Mesothelial cell of epicardium (in vitro differentiated cells): ENCODE measurements around the gene USP20. TPM values are rescaled to one million over a fixed set of nuclear protein-coding genes. Genes with fewer than 3 reads are reported as not detected.

Experiments used
- DNase-seq, 2 experiments: peaks; one replicate each; pipeline ENCODE4 v3.0.0; 2021; ENCODE audit warnings: low spot score in 2 of 2; ENCODE audit not compliant: unreplicated experiment in 2 of 2
- H3K27ac Mint-ChIP-seq: 2 replicates; pipeline ENCODE4 v1.8.0; 2021; ENCODE audit warnings: mixed read lengths
- H3K27me3 Mint-ChIP-seq: 2 replicates; pipeline ENCODE4 v1.8.0; 2021; ENCODE audit warnings: low read depth, mixed read lengths
- H3K36me3 Mint-ChIP-seq: 2 replicates; pipeline ENCODE4 v1.8.0; 2021; ENCODE audit warnings: mixed read lengths
- H3K4me1 Mint-ChIP-seq: 2 replicates; pipeline ENCODE4 v1.8.0; 2021; ENCODE audit warnings: mixed read lengths
- H3K4me3 Mint-ChIP-seq: 2 replicates; pipeline ENCODE4 v1.8.0; 2021; ENCODE audit warnings: mild to moderate bottlenecking, moderate library complexity, mixed read lengths
- H3K9me3 Mint-ChIP-seq: 2 replicates; pipeline ENCODE4 v1.8.0; 2021; ENCODE audit warnings: mixed read lengths
- CTCF ChIP-seq: fragments of 200-600 bp; sonication (generic); IDR thresholded peaks from one replicate; pipeline ENCODE4 v1.5.0; 2021; ENCODE audit warnings: antibody characterized with exemption; ENCODE audit not compliant: unreplicated experiment
- total RNA-seq: library from RNA; stranded (reverse); gene quantifications from 3 replicates; pipeline ENCODE4 v1.2.1, GENCODE V29; 2021

USP20 gene
- total RNA-seq, 1 donor from 2014 or later, result 47.7 TPM

GRCh38 chr9:129900263-129901027 lies 65.2 kb downstream of the USP20 start:
- Mint-ChIP-seq H3K9me3 (no peaks in the 10 kb centered on the region), H3K27me3 (no peaks in the 10 kb centered on the region), H3K4me3 (no peak overlapping the region), H3K27ac (no peak overlapping the region), H3K4me1 (no peaks in the 10 kb centered on the region), H3K36me3 (peaks cover 47% of the 10 kb centered on the region)
- TF ChIP-seq CTCF, result no peak
- no peak for DNase-seq

- TF ChIP-seq CTCF, result no peak
- no peak for DNase-seq
- Mint-ChIP-seq H3K9me3 (no peaks in the 10 kb centered on the region), H3K27me3 (no peaks in the 10 kb centered on the region), H3K36me3 (peaks cover 46% of the 10 kb centered on the region), H3K4me3 (no peak overlapping the region), H3K4me1 (no peaks in the 10 kb centered on the region), H3K27ac (no peak overlapping the region)
These were observed 66.9 kb downstream of the USP20 start for GRCh38 chr9:129901993-129902739.

- Mint-ChIP-seq H3K27me3 (no peaks in the 10 kb centered on the region), H3K4me1 (no peaks in the 10 kb centered on the region), H3K27ac (no peak overlapping the region), H3K9me3 (no peaks in the 10 kb centered on the region), H3K36me3 (peaks cover 46% of the 10 kb centered on the region), H3K4me3 (no peak overlapping the region)
- no peak for TF ChIP-seq CTCF
- no peak for DNase-seq
These were observed 67.5 kb downstream of the USP20 start for GRCh38 chr9:129902740-129903134.

- Mint-ChIP-seq H3K27ac (no peak overlapping the region), H3K36me3 (peaks cover 38% of the 10 kb centered on the region), H3K27me3 (no peaks in the 10 kb centered on the region), H3K4me1 (peaks cover 8% of the 10 kb centered on the region), H3K9me3 (no peaks in the 10 kb centered on the region), H3K4me3 (no peak overlapping the region)
- no peak for TF ChIP-seq CTCF
- no peak for DNase-seq
These were observed 69.5 kb downstream of the USP20 start for GRCh38 chr9:129904734-129905133.

GRCh38 chr9:129906298-129906697 lies 71.0 kb downstream of the USP20 start:
- H3K27me3 Mint-ChIP-seq, result no peaks in the 10 kb centered on the region
- H3K9me3 Mint-ChIP-seq, result no peaks in the 10 kb centered on the region
- no peak overlapping the region for H3K27ac Mint-ChIP-seq
- H3K4me1 Mint-ChIP-seq, result peaks cover 18% of the 10 kb centered on the region
- H3K4me3 Mint-ChIP-seq, result no peak overlapping the region
- no peak for DNase-seq
- H3K36me3 Mint-ChIP-seq, result peaks cover 32% of the 10 kb centered on the region
- TF ChIP-seq CTCF, result no peak
